ENCODE results near the gene P3H4.

The P3H4 gene

GRCh38 chr17:41822216-41823140 lies 10.7 kb upstream of the P3H4 start:
- DNase-seq (ENCODE audit: low read depth), result no peak

GRCh38 chr17:41821776-41822175 lies 10.0 kb upstream of the P3H4 start:
- DNase-seq (ENCODE audit: low read depth), result no peak

GRCh38 chr17:41818024-41818423 lies 6.3 kb upstream of the P3H4 start:
- no peak for DNase-seq (ENCODE audit: low read depth)

GRCh38 chr17:41816637-41817320 lies 5.0 kb upstream of the P3H4 start:
- DNase-seq (ENCODE audit: low read depth), result no peak

GRCh38 chr17:41814195-41814594 lies 2.4 kb upstream of the P3H4 start:
- DNase-seq (ENCODE audit: low read depth), result peak; percentile 64

- DNase-seq (ENCODE audit: low read depth), result no peak
Observed at GRCh38 chr17:41813699-41814124, 2.0 kb upstream of the P3H4 start.

- DNase-seq (ENCODE audit: low read depth), result no peak
Observed at GRCh38 chr17:41813152-41813680, 1.5 kb upstream of the P3H4 start.

- DNase-seq (ENCODE audit: low read depth), result peak; percentile 80
Observed at GRCh38 chr17:41812381-41813151, 817 bp upstream of the P3H4 start, which contains the start of gene FKBP10. Gene FKBP10 (plus strand): TSS chr17:41813004. CDS start chr17:41813035, 31 bp downstream.

- DNase-seq (ENCODE audit: low read depth), result no peak
Observed at GRCh38 chr17:41810659-41811548, 845 bp downstream of the P3H4 start.

GRCh38 chr17:41806685-41807445 lies 4.9 kb downstream of the P3H4 start:
- DNase-seq (ENCODE audit: low read depth), result no peak

GRCh38 chr17:41803049-41804020 lies 8.4 kb downstream of the P3H4 start:
- no peak for DNase-seq (ENCODE audit: low read depth)

GRCh38 chr17:41801374-41802271 lies 10.1 kb downstream of the P3H4 start:
- peak; percentile 78 for DNase-seq (ENCODE audit: low read depth)

- DNase-seq (ENCODE audit: low read depth), result peak; percentile 39
Observed at GRCh38 chr17:41800601-41801373, 11.0 kb downstream of the P3H4 start.

GRCh38 chr17:41799366-41799765 lies 12.4 kb downstream of the P3H4 start:
- no peak for DNase-seq (ENCODE audit: low read depth)

- DNase-seq (ENCODE audit: low read depth), result no peak
Observed at GRCh38 chr17:41797377-41797776, 14.4 kb downstream of the P3H4 start.

GRCh38 chr17:41796121-41796895 lies 15.4 kb downstream of the P3H4 start:
- no peak for DNase-seq (ENCODE audit: low read depth)
